ENCODE data around the gene ARMC3.

DNA sequence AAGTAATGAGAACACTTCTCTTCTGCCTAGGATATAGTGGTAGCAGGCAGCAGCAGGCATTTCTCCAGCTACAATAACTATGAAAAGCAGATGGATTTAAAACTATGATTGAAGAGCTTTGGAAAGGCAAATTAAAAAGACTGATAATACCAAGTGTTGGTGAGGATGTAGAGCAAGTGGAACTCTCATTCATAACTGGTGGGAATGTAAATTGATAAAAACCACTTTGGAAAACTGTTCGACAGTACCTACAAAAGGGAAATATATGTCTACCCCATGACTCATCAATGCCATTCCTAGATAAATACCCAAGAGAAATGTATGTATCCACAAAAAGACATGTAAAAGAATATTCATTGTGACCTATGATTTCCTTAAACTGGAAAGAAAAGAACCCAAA lies 14.6 kb downstream of the ARMC3 start:
- TF ChIP-seq, protein P1, sequence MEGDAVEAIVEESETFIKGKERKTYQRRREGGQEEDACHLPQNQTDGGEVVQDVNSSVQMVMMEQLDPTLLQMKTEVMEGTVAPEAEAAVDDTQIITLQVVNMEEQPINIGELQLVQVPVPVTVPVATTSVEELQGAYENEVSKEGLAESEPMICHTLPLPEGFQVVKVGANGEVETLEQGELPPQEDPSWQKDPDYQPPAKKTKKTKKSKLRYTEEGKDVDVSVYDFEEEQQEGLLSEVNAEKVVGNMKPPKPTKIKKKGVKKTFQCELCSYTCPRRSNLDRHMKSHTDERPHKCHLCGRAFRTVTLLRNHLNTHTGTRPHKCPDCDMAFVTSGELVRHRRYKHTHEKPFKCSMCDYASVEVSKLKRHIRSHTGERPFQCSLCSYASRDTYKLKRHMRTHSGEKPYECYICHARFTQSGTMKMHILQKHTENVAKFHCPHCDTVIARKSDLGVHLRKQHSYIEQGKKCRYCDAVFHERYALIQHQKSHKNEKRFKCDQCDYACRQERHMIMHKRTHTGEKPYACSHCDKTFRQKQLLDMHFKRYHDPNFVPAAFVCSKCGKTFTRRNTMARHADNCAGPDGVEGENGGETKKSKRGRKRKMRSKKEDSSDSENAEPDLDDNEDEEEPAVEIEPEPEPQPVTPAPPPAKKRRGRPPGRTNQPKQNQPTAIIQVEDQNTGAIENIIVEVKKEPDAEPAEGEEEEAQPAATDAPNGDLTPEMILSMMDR (IDR thresholded peaks at IDR 0.05): no peak
- TF ChIP-seq POLR2A (IDR thresholded peaks at IDR 0.05): no peak

Measured in adrenal gland (tissue), 5 donors.